ENCODE data around the gene ILF2. TPM values are rescaled to one million over a fixed set of nuclear protein-coding genes. Genes with fewer than 3 reads are reported as not detected.

Gene ILF2
- total RNA-seq, 1 donor from 2014 or later: 262 TPM

DNA sequence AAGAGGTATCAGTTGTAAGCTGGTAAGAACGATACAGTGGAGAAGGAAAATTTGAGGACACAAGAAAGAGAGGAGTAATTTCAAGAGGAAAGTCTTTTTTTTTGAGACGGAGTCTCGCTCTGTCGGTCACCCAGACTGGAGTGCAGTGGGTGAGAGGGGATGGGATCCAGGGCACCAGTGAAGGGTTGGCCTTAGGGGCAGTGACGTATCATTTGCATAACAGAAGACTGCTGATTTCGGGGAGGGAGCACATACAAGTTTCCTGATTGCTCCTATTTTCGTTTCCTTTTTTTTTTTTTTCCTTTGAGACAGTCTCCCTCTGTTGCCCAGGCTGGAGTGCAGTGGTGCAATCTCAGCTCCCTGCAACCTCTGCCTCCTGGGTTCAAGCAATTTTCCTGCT, 47.7 kb downstream of the ILF2 start:
- H3K27me3 Mint-ChIP-seq: no peaks in the 10 kb centered on the region
- TF ChIP-seq, protein P1, sequence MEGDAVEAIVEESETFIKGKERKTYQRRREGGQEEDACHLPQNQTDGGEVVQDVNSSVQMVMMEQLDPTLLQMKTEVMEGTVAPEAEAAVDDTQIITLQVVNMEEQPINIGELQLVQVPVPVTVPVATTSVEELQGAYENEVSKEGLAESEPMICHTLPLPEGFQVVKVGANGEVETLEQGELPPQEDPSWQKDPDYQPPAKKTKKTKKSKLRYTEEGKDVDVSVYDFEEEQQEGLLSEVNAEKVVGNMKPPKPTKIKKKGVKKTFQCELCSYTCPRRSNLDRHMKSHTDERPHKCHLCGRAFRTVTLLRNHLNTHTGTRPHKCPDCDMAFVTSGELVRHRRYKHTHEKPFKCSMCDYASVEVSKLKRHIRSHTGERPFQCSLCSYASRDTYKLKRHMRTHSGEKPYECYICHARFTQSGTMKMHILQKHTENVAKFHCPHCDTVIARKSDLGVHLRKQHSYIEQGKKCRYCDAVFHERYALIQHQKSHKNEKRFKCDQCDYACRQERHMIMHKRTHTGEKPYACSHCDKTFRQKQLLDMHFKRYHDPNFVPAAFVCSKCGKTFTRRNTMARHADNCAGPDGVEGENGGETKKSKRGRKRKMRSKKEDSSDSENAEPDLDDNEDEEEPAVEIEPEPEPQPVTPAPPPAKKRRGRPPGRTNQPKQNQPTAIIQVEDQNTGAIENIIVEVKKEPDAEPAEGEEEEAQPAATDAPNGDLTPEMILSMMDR (IDR thresholded peaks at IDR 0.05; ENCODE audit: unreplicated experiment): no peak
- peaks cover 15% of the 10 kb centered on the region for H3K36me3 Mint-ChIP-seq (ENCODE audit: insufficient read depth)
- no peaks in the 10 kb centered on the region for H3K9me3 Mint-ChIP-seq (ENCODE audit: low read depth)
- no peak for DNase-seq (ENCODE audit: low spot score, unreplicated experiment)
- H3K27ac Mint-ChIP-seq: peak overlapping the region; percentile 33
- H3K4me3 Mint-ChIP-seq (ENCODE audit: low read depth): no peak overlapping the region
- H3K4me1 Mint-ChIP-seq (ENCODE audit: low read depth): peaks cover 20% of the 10 kb centered on the region

DNA sequence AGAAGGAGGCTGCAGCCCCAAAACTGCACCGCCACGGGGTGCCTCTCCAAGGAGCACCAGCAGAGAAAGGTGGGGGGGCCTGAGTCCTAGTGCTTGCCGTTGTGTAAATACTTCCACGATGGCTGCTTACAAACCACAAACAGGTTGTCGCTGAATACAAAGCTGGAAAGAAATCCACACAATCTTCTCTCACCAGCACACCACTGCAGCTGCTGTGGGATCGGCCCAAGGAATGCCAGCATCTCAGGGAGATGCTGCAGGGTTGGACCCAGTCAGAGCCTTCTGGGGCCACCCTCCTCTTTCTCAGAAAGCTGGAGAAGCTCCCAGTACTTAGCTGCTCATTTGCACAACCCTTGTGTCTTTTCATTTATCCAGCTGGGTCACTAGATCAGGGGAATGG, 51.6 kb downstream of the ILF2 start:
- Mint-ChIP-seq H3K27ac (no peak overlapping the region), H3K27me3 (no peaks in the 10 kb centered on the region), H3K36me3 (ENCODE audit: insufficient read depth) (peaks cover 13% of the 10 kb centered on the region), H3K4me3 (ENCODE audit: low read depth) (no peak overlapping the region), H3K4me1 (ENCODE audit: low read depth) (peaks cover 1% of the 10 kb centered on the region), H3K9me3 (ENCODE audit: low read depth) (no peaks in the 10 kb centered on the region)
- TF ChIP-seq, protein P1 (IDR thresholded peaks at IDR 0.05; ENCODE audit: unreplicated experiment): no peak
- DNase-seq (ENCODE audit: low spot score, unreplicated experiment): no peak

- Mint-ChIP-seq H3K9me3 (ENCODE audit: low read depth) (no peaks in the 10 kb centered on the region), H3K4me3 (ENCODE audit: low read depth) (no peak overlapping the region), H3K4me1 (ENCODE audit: low read depth) (peaks cover 7% of the 10 kb centered on the region), H3K27me3 (no peaks in the 10 kb centered on the region), H3K27ac (no peak overlapping the region), H3K36me3 (ENCODE audit: insufficient read depth) (peaks cover 8% of the 10 kb centered on the region)
- DNase-seq (ENCODE audit: low spot score, unreplicated experiment): peak; percentile 43
- TF ChIP-seq, protein P1 (IDR thresholded peaks at IDR 0.05; ENCODE audit: unreplicated experiment): peak; percentile 64
These were observed 53.1 kb downstream of the ILF2 start for GRCh38 chr1:153617663-153618062.

- DNase-seq (ENCODE audit: low spot score, unreplicated experiment): no peak
- H3K36me3 Mint-ChIP-seq (ENCODE audit: insufficient read depth): peaks cover 8% of the 10 kb centered on the region
- no peaks in the 10 kb centered on the region for H3K9me3 Mint-ChIP-seq (ENCODE audit: low read depth)
- H3K27me3 Mint-ChIP-seq: no peaks in the 10 kb centered on the region
- H3K27ac Mint-ChIP-seq: no peak overlapping the region
- TF ChIP-seq, protein P1 (IDR thresholded peaks at IDR 0.05; ENCODE audit: unreplicated experiment): no peak
- H3K4me1 Mint-ChIP-seq (ENCODE audit: low read depth): peaks cover 13% of the 10 kb centered on the region
- no peak overlapping the region for H3K4me3 Mint-ChIP-seq (ENCODE audit: low read depth)
These were observed 53.9 kb downstream of the ILF2 start for GRCh38 chr1:153616917-153617311.

DNA sequence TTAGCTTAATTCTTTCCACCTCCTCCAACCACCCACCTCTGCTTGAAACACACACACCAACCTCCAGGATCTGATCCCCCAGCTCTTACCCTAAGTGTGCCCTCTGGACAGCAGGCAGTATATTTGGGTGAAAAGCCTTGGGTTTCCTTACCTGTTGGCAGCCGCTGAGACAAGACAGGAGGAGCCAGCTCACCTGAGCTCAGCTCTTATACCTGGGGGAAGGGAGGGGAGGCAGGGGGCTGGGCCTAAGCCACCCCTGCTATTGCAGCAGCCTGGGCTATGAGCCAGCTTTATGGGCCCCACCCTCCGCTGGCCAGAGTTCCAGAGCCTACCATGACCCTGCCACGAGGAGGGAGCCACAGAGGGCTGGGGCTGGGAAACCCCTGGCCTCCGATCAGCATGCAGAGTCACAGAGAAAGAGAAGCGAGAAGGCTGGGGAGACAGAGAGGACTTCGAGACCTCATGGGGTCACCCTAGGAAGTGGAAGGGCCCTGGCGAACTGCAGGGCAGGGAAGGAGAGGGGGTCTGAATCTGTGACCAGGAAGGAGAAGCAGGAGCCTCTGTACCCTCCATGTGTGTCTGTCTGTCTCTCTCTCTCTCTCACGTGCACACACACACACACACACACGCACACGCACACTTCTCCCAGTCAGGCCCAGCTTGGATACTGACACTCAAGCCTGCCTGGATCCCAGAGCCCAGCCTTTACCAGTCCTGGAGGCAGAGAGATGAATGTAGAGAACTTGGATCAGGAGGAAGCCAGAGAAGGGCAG, 54.5 kb downstream of the ILF2 start, which contains the start of gene S100A14:
S100A14 (minus strand) TSS at position 182 of the 773 bp plus-strand sequence. CDS start 467 bp downstream, outside the sequence.
- Mint-ChIP-seq H3K4me1 (ENCODE audit: low read depth) (peaks cover 19% of the 10 kb centered on the region), H3K4me3 (ENCODE audit: low read depth) (no peak within 1 kb of the TSS), H3K27me3 (no peaks in the 10 kb centered on the region), H3K9me3 (ENCODE audit: low read depth) (no peaks in the 10 kb centered on the region), H3K27ac (peak within 1 kb of the TSS; percentile 90), H3K36me3 (ENCODE audit: insufficient read depth) (peaks cover 8% of the 10 kb centered on the region)
- no peak for DNase-seq (ENCODE audit: low spot score, unreplicated experiment)
- TF ChIP-seq, protein P1 (IDR thresholded peaks at IDR 0.05; ENCODE audit: unreplicated experiment): no peak

Data from progenitor cell of endocrine pancreas (in vitro differentiated cells).